NCI-H526 treated with DMSO at 0.1 percent for 48 hours (cell line): ENCODE data around the gene MIDN.

Source experiments
- DNase-seq: peaks from one replicate; lab custom pipeline; 2025; lab: John Stamatoyannopoulos, UW

Gene MIDN

DNA sequence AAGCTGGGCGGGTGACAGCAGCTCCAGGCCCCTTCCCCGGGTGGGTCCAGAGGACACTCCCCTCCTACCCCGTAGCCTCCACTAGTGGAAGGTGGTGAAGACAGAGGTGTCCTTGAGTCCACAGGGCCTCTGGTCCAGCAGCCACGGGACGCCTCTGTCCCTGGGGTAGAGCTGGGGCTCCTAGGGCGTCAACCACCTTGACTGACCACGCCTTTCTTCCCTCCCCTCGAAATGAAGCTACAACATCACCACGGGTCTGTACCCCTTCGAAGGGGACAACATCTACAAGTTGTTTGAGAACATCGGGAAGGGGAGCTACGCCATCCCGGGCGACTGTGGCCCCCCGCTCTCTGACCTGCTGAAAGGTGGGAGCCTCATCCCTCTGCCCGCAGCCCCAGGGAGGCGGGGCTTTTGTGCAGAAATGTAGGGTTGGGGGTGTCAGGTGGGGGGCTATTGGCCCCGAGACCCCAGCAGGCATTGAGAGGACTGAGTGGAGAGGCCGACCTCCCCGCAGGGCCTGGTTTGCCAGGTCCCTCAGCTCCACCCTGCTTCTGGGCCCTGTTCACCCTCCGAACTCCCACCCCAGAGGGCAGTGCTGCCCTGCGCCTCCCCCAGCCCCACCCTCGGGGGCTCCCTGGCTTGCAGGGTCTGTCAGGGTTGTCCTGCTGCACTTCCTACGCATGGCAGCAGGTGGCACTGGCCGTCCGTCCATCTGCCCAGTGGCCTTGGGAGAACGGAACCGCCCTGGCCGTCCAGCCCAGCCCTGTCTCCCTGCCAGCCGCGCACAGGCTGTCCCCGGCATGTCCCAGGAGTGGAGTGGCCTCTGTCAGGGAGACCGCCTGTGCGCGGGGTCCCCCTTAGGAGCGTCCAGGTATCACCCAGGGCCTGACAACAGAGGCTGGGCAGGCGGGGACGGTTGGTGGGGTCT is 27.1 kb upstream of the MIDN start:
- no peak for DNase-seq

DNA sequence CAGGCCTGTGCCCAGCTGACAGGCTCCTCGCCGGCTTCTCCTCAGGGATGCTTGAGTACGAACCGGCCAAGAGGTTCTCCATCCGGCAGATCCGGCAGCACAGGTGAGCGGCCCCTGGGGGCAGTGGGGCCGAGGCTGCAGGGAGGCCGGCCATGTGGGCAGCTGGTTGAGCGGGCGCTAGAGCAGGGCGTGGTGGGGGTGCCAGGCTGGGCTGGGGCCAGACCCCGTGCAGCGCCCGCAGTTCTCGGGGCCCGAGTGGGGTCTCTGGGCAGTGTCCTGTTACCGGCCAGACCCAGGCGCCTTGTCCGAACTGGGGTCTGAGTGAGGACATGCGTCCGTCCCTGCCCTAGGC is 26.5 kb upstream of the MIDN start:
- DNase-seq: no peak

DNA sequence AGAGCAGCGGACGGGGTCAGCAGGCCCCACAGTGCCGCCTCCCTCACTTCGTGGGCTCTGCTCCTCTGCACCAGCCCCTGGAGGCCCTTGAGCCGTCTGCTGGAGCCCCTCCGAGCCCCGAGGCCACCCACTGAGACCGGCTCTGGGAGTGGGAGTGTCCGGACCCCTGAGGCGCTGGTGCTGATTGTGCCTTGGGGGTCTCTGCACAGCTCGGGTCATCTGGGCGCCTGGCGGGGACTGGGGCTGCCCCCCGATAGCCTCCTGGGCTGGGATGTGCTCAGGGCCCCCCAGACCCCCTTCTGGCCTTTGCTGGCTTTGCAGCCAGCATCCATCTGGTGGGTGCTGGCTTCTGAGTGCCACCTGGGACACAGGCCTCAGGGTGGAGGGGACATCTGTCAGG is 26.0 kb upstream of the MIDN start:
- DNase-seq: no peak

DNA sequence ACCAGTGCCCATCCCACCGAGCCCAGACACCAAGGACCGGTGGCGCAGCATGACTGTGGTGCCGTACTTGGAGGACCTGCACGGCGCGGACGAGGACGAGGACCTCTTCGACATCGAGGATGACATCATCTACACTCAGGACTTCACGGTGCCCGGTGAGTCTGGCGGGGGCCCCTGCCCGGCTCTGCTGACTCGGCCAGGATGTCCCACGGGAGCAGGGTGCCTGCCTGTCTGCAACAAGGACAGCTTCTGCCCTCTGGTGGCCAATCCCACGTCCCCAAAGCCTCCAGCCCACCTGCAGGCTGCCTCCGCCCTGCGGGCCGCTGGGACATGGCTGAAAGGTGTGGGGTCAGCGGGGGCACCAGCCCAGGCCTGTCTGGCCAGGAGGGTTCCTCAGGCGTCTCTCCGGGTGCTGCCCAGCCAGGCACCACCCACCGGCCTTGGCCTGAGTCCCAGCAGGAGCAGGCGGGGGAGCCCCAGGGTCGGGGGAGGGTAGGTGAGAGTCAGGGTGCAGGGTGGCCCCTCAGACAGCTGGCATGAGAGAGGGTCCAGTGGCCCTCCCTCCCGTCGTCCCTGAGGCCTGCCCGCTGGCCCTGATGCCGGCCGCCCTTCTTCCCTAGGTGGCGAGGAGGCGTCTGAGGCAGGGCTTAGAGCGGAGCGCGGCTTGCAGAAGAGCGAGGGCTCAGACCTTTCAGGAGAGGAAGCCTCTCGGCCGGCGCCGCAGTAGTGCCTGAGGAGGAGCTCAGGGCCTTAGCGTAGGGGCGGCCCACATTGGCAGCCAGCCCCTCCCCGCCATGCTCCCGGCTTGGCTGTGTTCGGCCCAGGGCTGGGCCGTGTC is 25.1 kb upstream of the MIDN start:
- no peak for DNase-seq

DNA sequence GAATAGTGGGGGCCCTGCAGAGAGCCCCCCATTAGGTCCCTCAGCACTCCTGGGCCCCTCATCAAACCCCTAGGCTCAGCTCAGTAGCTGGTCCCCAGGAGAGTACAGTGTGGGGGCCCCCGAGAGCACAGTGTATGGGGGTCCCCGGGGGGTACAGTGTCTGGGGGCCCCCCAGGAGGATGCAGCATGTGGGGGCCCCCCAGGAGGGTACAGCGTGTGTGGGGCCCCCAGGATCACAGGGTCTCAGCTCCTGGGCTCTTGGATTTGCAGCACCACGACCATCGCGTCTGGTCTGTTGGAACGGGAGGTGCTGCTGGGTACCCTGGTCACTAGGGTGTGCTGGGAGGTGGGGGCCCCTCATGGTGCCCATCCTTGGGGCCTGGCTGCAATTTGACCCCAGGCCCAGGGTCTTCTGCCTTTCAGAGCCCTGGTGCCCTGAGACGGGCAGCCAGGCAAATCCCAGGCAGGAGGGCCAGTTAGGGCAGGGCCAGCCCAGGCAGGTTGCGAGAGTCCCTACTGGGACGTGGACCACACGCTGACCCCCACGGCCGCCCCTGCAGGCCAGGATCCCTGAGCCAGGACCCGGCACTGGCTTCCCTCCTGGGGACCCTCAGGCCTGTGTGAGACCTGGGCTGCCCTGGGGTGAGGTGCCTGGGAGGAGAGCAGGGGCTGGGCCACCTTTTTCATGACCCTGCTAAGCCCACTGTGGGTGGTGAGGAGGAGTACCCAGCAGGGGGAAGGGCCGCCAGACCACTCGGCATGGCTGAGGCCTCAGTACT is 24.1 kb upstream of the MIDN start:
- no peak for DNase-seq

DNA sequence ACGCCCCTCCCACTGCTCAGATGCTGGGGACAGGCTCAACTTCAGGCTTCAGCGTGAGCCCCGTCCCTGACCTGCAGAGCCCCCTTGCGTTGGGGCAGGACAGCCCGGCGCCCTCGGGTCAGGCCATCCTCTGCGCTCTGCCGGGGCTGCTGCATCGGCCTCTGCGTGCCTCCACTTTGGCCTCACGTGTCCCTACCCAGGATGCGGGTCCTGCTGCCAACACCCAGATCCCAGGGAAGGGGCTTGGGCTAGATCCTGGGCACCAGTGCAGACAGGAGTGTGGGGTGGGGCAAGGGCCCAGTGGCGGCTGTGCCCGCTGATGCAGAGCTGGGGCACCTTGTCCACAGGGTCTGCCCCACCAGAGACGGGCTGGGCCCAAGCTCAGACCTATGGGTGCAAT is 23.5 kb upstream of the MIDN start:
- no peak for DNase-seq

DNA sequence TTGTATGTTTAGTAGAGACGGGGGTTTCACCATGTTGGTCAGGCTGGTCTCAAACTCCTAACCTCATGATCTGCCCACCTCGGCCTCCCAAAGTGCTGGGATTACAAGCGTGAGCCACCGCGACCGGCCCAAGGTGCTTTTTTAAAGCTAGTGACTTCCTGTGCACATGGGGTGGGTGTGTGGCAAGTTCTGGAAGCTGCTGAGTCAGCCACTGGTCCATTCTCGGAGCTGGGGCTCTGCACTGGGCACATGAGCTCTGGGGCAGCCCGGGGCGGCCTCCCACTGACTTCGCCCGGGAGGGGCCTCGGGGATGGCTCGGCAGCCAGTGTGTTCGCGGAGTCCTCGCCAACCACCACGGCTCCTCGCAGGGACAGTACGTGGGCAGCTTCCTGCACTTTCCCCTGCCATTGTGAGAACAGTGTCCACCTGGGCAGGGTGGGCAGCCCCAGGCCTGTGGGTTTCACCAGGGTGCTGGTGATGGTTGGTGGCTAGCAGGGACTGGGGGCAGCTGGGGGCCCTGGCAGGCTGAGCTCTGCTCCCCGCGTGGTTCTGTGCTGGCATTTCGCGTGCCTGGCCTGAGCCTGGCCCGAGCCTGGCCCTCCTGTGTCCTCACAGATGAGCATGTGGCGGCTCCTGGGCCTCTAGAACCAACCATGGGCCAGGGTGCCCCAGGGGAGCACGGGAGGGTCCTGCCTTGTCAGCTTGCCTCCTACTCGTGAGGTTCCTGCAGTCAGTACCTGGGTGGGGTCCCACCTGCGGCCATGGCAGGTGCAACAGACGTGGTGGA is 22.8 kb upstream of the MIDN start:
- no peak for DNase-seq

DNA sequence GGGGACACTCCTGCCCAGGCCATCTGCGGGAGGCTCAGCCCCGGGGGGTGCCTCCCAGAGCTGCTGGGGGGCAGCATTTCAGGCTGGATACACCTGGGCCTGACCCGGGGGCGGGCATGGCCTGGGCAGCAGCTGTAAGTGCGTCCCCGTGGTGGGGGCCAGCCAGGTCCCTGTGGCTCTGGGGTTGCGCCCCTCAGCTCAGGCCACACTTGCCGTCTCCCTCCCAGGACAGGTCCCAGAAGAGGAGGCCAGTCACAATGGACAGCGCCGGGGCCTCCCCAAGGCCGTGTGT is 22.2 kb upstream of the MIDN start:
- no peak for DNase-seq

DNA sequence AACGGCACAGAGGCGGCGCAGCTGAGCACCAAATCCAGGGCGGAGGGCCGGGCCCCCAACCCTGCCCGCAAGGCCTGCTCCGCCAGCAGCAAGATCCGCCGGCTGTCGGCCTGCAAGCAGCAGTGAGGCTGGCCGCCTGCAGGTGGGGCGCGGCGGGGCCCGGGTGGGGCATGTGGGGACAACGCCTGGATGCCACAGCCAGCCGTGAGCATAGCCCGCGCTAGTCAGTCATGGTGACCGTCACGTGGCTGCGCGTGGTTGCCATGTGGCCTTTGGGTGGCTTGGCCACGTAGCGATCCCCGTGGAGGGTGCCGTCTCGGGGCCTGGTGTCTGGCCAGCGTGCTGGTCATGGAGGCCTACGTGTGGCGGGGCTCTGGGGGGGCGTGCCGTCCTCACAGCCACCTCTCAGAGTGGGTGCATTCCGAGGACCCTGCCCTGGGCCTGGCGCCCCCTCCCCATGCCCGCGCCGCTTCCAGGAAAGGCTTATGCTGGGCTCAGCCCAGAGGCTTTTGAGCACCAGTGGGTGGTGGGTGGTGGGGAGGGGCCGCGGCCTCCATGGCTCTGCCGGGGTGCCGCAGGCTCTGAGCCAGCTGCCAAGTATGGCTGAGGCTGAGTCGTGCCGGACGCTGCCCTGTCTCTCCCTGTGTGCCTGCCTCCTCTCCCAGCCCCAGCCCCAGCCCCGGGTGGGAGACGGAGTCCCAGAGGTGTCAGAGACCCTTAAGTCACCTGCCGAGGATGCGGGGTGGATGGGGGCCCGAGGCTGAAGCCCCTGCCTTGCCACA is 21.7 kb upstream of the MIDN start:
- DNase-seq: no peak

DNA sequence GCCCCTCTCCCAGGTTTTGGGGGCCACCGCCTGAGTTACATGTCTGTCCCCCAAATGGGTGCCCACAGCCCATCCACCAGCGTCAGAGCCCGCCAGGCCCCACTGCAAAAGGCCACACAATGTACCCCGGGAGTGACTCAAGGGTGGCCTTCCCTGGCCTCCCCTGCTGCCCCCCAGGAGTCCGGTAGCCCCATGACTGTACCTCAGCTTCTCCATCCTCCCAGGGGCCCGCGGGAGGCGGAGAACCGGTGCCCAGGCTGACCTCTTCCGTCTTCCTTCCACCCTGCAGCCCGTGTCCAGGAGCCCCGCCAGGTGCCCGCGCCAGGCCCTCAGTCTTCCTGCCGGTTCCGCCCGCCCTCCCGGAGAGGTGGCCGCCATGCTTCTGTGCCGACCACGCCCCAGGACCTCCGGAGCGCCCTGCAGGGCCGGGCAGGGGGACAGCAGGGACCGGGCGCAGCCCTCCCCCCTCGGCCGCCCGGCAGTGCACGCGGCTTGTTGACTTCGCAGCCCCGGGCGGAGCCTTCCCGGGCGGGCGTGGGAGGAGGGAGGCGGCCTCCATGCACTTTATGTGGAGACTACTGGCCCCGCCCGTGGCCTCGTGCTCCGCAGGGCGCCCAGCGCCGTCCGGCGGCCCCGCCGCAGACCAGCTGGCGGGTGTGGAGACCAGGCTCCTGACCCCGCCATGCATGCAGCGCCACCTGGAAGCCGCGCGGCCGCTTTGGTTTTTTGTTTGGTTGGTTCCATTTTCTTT is 20.9 kb upstream of the MIDN start:
- DNase-seq: no peak

DNA sequence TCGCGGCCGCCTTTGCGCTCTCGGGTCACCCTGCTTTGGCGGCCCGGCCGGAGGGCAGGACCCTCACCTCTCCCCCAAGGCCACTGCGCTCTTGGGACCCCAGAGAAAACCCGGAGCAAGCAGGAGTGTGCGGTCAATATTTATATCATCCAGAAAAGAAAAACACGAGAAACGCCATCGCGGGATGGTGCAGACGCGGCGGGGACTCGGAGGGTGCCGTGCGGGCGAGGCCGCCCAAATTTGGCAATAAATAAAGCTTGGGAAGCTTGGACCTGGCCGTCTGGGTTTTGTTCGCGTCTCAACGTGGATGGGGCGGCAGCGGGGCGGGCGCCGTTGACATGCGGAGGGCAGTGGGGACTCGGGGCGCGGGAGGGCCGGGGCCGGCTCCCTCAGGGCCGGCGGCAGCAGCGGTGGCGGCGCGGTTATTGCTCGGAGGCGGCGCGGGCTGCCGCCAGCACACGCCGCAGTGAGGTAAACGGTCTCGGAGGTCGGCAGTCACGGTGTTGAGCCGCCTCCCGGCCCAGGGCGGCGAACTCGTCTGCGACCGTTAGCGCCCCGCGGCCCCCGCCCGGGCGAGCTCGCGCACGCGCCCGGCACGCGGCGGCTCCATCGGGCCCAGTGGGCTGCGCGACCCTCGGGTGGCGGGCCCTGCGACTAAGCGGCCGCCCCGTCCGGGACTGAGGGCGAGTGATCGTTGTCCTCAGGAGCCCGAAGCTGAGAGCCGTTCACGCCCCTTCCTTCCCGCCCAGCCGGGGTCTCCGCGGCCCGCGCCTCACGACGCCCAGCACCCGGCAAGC is 20.0 kb upstream of the MIDN start:
- DNase-seq: no peak

DNA sequence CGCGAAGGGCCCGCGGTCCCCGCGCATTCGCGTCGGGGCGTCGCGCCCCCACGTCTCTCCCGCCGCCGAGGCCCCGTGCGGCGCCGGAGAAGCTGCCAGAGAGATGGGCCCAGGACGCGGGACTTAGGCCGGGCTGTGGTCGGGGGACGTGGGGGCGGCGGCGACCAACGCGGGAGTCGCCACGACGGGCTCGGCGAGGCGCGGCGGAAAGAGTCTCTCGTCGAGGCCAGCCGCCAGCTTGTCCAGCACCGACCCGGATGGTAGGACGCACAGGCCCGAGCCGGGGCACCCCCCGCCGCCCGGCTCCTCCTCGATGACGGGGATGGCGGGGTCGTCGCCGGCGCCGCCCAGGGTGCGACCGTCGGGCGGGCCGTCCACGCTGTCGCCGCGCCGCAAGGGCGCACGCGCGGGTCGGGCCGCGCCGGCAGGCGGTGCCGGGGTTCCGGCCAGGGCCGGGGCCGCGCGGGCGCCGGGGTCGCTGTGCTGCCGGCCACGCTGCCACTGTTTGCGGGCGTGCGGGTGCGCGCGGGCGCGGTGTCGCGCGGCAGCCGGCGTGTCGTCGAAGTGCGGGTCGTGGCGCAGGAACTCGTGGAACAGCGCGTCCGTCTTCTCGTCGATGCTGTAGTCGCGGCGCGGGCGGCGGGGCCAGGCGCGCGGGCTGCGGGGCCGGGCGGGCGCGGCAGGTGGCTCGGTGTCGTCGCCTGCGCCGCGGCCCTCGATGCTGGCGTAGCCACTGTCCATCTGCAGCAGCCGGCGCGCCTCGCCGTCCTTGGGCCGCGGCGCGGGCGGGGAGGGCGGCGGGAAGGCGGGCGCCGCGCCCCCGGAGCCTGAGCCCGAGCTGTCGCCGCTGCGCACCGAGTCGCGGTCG is 19.1 kb upstream of the MIDN start:
- DNase-seq: no peak

DNA sequence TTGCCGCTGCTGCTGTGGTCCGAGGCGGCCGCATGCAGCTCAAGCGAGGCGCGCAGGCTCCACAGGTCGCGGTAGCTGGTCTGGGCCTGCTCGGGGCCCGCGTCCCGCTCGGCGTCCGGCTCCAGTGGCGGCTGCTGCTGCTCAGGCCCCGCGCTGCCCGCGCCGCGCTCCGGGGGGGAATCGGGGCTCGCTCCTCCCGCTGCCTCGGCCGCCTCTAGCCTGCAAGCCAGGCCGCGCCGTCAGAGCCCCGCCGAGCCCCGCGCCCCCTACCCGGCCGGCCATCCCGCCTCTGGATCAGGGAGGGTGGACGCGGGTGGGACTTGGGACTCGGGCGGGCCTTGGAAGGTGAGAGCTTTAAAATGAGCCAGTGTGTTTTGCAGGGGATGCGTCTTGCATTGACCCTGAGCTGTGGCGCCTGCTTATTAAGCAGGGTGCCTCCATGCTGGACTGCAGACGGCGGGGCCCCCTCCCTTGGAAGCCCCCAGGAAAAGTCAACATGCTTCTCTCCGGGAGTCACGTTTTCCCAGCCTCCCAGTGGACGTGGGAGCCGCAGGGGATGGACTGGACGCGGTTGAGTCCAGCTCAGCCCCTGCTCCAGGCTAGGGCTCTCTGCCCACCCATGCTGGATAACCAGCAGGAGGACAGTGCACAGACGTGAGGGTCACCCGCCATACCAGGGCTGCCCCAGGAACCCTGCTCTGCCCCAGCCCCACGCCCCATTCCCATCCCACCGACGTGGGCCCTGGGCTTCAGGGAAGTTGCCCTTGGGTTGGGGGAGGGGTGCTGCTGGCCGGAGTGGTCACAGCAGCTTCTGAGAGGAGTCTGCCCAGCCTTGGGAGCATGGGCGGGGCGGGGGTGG is 18.2 kb upstream of the MIDN start:
- DNase-seq: no peak

DNA sequence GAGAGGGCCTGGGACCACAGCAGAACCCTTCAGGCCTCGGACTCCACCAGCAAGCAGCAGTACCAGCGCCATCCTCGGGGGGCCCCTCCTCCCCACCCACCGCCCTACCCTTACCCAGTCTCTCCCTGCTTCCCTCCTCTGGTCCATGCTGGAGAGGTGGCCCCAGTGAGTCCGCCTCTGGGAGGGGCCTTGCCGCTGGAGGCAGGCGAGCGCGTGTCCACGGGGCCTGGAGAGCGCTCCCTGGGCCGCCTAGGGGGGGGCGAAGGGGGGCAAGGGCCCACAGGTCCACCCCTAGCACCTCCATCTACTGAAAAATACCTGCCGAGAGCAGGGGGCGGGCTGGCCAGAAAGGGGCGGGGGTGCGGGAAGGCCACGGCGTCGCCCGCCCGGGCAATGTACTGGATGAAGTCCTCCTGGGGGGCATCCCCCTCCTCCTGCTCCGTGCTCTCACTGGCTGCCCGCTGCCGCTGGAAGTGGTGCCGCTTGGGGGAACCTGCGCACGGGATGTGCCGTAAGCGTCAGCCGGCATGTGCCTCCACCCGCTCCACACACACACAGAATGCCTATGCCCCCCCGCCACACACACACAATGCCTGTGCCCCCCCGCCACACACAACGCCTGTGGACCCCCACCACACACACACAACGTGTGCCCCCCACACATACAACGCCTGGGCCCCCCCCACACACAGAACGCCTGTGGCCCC is 17.4 kb upstream of the MIDN start:
- no peak for DNase-seq

DNA sequence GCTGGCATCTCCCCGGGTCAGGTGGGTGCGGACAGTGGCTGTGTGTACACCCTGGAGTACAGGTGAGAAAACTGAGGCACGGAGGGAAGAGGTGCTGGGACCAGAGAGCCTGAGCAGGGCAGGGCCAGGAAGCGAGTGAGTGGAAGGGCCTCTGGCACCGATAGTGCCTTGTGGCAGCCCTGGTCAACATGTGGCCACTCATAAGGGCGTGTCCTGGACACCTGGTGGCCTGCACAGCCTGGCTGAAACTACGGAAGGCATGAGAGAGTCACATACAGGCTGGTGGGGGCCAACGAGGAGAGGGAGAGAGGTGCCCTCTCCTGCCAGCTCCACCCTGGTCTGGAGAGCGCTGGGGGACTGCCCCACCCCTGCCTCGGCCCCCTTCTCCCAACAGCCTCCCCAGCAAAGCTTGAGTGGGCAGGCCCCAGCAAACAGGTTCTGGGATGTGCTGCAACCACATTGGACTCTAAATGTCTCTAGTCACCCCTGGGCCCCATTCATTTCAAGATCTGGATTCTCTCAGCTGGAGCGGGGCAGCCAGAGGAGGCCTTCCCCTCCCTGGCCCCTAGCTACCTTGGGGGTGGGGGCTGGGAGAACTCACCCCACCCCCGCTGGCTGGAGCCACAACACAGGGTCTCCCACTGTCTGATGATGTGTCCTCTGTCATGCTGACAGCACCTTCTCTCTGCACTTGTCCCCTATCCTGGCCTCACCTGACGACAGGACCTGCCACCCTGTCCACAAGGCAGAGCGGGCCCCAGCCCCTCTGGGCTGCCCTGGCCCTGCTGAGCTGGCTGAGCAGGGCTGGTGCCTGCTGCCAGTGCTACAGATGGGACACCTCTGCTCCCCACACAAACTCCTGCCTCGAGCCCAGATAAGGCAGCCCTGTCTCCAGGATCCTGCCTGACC is 16.4 kb upstream of the MIDN start:
- DNase-seq: no peak

DNA sequence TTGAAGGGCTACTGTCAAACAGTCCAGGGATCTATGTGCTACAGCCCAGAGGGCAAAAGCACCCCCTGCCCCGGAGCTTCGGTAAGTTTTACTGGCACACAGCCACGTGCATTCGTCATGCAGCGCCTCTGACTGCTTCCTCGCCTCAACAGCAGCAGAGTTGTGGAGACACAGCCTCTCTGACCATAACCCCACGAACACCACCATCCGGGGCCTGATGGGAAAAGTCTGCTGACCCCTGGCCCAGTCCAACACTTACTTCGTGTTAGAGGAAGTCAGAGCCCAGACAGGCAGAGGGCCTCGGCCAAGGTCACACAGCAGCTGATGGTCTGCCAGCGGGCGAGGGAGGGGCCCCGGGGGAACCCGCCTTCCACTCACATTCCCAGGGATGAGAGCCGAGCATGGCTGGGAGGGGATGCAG is 15.7 kb upstream of the MIDN start:
- no peak for DNase-seq
